GM03348 (cell line): Measurements from ENCODE around the gene P2RY11.
A peak's percentile ranks its signal among the peaks of the same experiment; 100 is the strongest.

ENCODE experiments used
- DNase-seq: peaks from one replicate; pipeline ENCODE4 v3.0.0; 2012; ENCODE audit warnings: low spot score

The P2RY11 gene

GRCh38 chr19:10113964-10114650, 2.6 kb downstream of the P2RY11 start:
- no peak for DNase-seq

- DNase-seq, result no peak
Observed at GRCh38 chr19:10114651-10115391, 3.3 kb downstream of the P2RY11 start.

- DNase-seq, result no peak
Observed at GRCh38 chr19:10115392-10116084, 4.0 kb downstream of the P2RY11 start.

- DNase-seq, result no peak
Observed at GRCh38 chr19:10116085-10116865, 4.8 kb downstream of the P2RY11 start.

- DNase-seq, result no peak
Observed at GRCh38 chr19:10116866-10117616, 5.5 kb downstream of the P2RY11 start.

GRCh38 chr19:10118960-10119359, 7.5 kb downstream of the P2RY11 start:
- DNase-seq, result no peak

- peak; percentile 85 for DNase-seq
Observed at GRCh38 chr19:10120538-10121189, 9.2 kb downstream of the P2RY11 start.

- DNase-seq, result peak; percentile 56
Observed at GRCh38 chr19:10122045-10122444, 10.6 kb downstream of the P2RY11 start.

GRCh38 chr19:10124429-10124828, 12.9 kb downstream of the P2RY11 start:
- DNase-seq, result no peak

GRCh38 chr19:10126213-10126639, 14.7 kb downstream of the P2RY11 start:
- no peak for DNase-seq

GRCh38 chr19:10132905-10133304, 21.4 kb downstream of the P2RY11 start:
- no peak for DNase-seq

GRCh38 chr19:10133596-10133995, 22.1 kb downstream of the P2RY11 start:
- DNase-seq, result no peak

- no peak for DNase-seq
Observed at GRCh38 chr19:10134040-10134439, 22.5 kb downstream of the P2RY11 start.

- DNase-seq, result no peak
Observed at GRCh38 chr19:10135551-10136334, 24.2 kb downstream of the P2RY11 start.

- DNase-seq, result no peak
Observed at GRCh38 chr19:10136936-10137335, 25.4 kb downstream of the P2RY11 start.

GRCh38 chr19:10137751-10138682, 26.5 kb downstream of the P2RY11 start:
- no peak for DNase-seq

GRCh38 chr19:10138879-10139795, 27.6 kb downstream of the P2RY11 start:
- DNase-seq, result no peak

- DNase-seq, result no peak
Observed at GRCh38 chr19:10139952-10140351, 28.5 kb downstream of the P2RY11 start.
